Testis (tissue), 3 donors: ENCODE results near the gene ITGB5. TPM values are rescaled to one million over a fixed set of nuclear protein-coding genes. Genes with fewer than 3 reads are reported as not detected.

Source experiments
- DNase-seq: peaks from one replicate; pipeline ENCODE4 v3.0.0-alpha.2; 2019
- H3K27ac ChIP-seq, 2 donors: fragments of 200-600 bp; sonication (generic); one replicate each; pipeline ENCODE4 v1.5.1; 2019
- H3K27me3 ChIP-seq: fragments of 200-600 bp; sonication (generic); one replicate; pipeline ENCODE4 v1.5.1; 2019
- H3K36me3 ChIP-seq: fragments of 200-600 bp; sonication (generic); one replicate; pipeline ENCODE4 v1.5.1; 2017; ENCODE audit warnings: low read depth; ENCODE audit errors: missing control alignments
- H3K4me1 ChIP-seq: fragments of 200-600 bp; sonication (generic); one replicate; pipeline ENCODE4 v1.5.1; 2019
- H3K4me3 ChIP-seq, 2 donors: fragments of 200-600 bp; sonication (generic); one replicate each; pipeline ENCODE4 v1.5.1; 2017 to 2019
- H3K9me3 ChIP-seq: fragments of 200-600 bp; sonication (generic); one replicate; pipeline ENCODE4 v1.5.1; 2017
- CTCF ChIP-seq, 3 experiments: fragments of 450-650 bp in 2 of 3; fragments of 200-600 bp in 1 of 3; sonication (generic) in 1 of 3; IDR thresholded peaks; one replicate each; pipeline ENCODE4 v1.5.1; 2016 to 2019; ENCODE audit warnings: antibody characterized with exemption in 3 of 3, mild to moderate bottlenecking in 2 of 3, moderate library complexity in 1 of 3
- POLR2A ChIP-seq: fragments of 450-650 bp; IDR thresholded peaks from one replicate; pipeline ENCODE4 v1.6.1; 2017; ENCODE audit warnings: antibody characterized with exemption, mild to moderate bottlenecking, moderate library complexity
- WGBS, 2 donors: methylation state at CpG; one replicate each; pipeline ENCODE4 v1.1.5; 2018; 5-methylcytosine and 5-hydroxymethylcytosine counted together
- intact Hi-C: fragments of 100-400 bp; cut with DNase I; formaldehyde crosslinking; loops from one replicate; pipeline ENCODE4 v1.15.1; 2023; ENCODE audit warnings: low total_unique reads
- polyA plus RNA-seq: library from polyadenylated mRNA; stranded (reverse); fragments of 350-450 nt; fragmentation: Illumina TruSeq; extraction: RNeasy Lipid Tissue Mini Kit (QIAGEN cat#74804); gene quantifications from one replicate; pipeline ENCODE4 v1.2.3, GENCODE V29; 2014; ENCODE audit warnings: low read depth, low replicate concordance; ENCODE audit not compliant: insufficient read depth
- total RNA-seq, 2 donors: library from RNA; depleted of rRNA; stranded (reverse); fragments of >200 nt; gene quantifications; one replicate each; pipeline ENCODE4 v1.2.3, GENCODE V29; 2016

The ITGB5 gene
- total and polyA plus RNA-seq, 3 donors from 2014 or later = 46.0 to 101 (median 76.9) TPM

GRCh38 chr3:124775877-124776276, 111.3 kb downstream of the ITGB5 start:
- Histone ChIP-seq H3K27ac (no peak overlapping the region), H3K4me3 (no peak overlapping the region), H3K27me3 (no peaks in the 10 kb centered on the region), H3K4me1 (peaks cover 46% of the 10 kb centered on the region), H3K36me3 (no peaks in the 10 kb centered on the region), H3K9me3 (no peaks in the 10 kb centered on the region)
- DNase-seq = no peak
- 95 to 98% methylated on average over 7 to 9 of the region's 9 CpGs for WGBS, 2 donors
- TF ChIP-seq CTCF (IDR thresholded peaks at IDR 0.05) = no peak
- no peak for TF ChIP-seq POLR2A
- intact Hi-C loops = no loop called here

- H3K36me3 ChIP-seq = no peaks in the 10 kb centered on the region
- no peak overlapping the region for H3K27ac ChIP-seq
- H3K4me1 ChIP-seq = peaks cover 40% of the 10 kb centered on the region
- DNase-seq = no peak
- intact Hi-C loops = no loop called here
- WGBS, 2 donors = 83 to 92% methylated on average over 7 of the region's 7 CpGs
- no peak overlapping the region for H3K4me3 ChIP-seq
- TF ChIP-seq CTCF (IDR thresholded peaks at IDR 0.05) (no peak), POLR2A (no peak)
- no peaks in the 10 kb centered on the region for H3K9me3 ChIP-seq
- no peaks in the 10 kb centered on the region for H3K27me3 ChIP-seq
These were observed 112.2 kb downstream of the ITGB5 start for GRCh38 chr3:124774841-124775402.

GRCh38 chr3:124774327-124774718, 112.8 kb downstream of the ITGB5 start:
- WGBS, 2 donors = 30 to 45% methylated on average over 6 of the region's 6 CpGs
- Histone ChIP-seq H3K4me3 (no peak overlapping the region), H3K4me1 (peaks cover 34% of the 10 kb centered on the region), H3K9me3 (no peaks in the 10 kb centered on the region), H3K27me3 (no peaks in the 10 kb centered on the region), H3K36me3 (no peaks in the 10 kb centered on the region), H3K27ac (no peak overlapping the region)
- TF ChIP-seq POLR2A (no peak), CTCF (IDR thresholded peaks at IDR 0.05) (no peak)
- intact Hi-C loops = no loop called here
- no peak for DNase-seq

- WGBS, 2 donors = 87 to 91% methylated on average over 8 to 17 of the region's 17 CpGs
- Histone ChIP-seq H3K4me3 (no peak overlapping the region), H3K36me3 (no peaks in the 10 kb centered on the region), H3K9me3 (no peaks in the 10 kb centered on the region), H3K27ac (peak overlapping the region in 1 of 2 donors; percentile 68), H3K4me1 (peaks cover 33% of the 10 kb centered on the region), H3K27me3 (no peaks in the 10 kb centered on the region)
- intact Hi-C loops = no loop called here
- DNase-seq = no peak
- no peak for TF ChIP-seq POLR2A
- TF ChIP-seq CTCF (IDR thresholded peaks at IDR 0.05) = no peak
These were observed 113.5 kb downstream of the ITGB5 start for GRCh38 chr3:124773351-124774326.
